Heart left ventricle (tissue), 13 donors: Measurements from ENCODE around the gene ABR.

Experiments
- CTCF ChIP-seq, 12 donors: fragments of 200-600 bp; sonication (generic) in 4 of 12; IDR thresholded peaks; one replicate each; pipeline versions ENCODE4 v1.5.0 to v1.8.0; 2018 to 2022; ENCODE audit warnings: antibody characterized with exemption in 12 of 12, mild to moderate bottlenecking in 5 of 12
- POLR2A ChIP-seq, 2 donors: fragments of 450-650 bp; IDR thresholded peaks; one replicate each; pipeline ENCODE4 v1.6.1; 2017; ENCODE audit warnings: antibody characterized with exemption in 2 of 2, mild to moderate bottlenecking in 2 of 2, moderate library complexity in 2 of 2
- donor health status: ischemic (EF 13 %, LVEDD 7.1; RV severe dilation, severe dysfunction).
- donor health status: DM: no; HTN: yes; CAD: no.
- donor health status: DM: no; HTN: no; CAD: no.
- donor health status: ischemic (EF 25% LVEDD 6.9; RV normal size, moderate dysfunction).
- donor health status: ischemic (EF 25% LVEDD 5.7; RV mildly dilated, moderate dysfunction).
- donor health status: ischemic (EF 35%, LVEDD 5.7; RV mildly dilated, moderate dysfunction).
- donor health status: nonischemic (EF 11% LVEDD 7.7; RV severe dilation, severe dysfunction).
- donor health status: DM: yes; HTN: yes; CAD: no.
- donor health status: PGD.
- donor health status: ischemic (EF 29% LVEDD 5.4; RV normal size, mild dysfunction).
- donor health status: nonischemic (EF 23%, LVEDD 6.1; RV moderate dilation, normal function).

- TF ChIP-seq POLR2A (IDR thresholded peaks at IDR 0.05) (no peak), CTCF (IDR thresholded peaks at IDR 0.05) (no peak)
Observed at GRCh38 chr17:1166276-1166675, 13.5 kb downstream of the ABR start.
